SK-N-SH treated with all-trans-retinoic acid at 6 μM for 48 hours (cell line): ENCODE measurements around the gene DAB2IP.

Source experiments
- OSR1 ChIP-seq: fragments of 250-450 bp; sonication (Bioruptor Pico); IDR thresholded peaks from 2 replicates; pipeline ENCODE4 v1.8.0; 2022; ENCODE audit warnings: moderate library complexity, mild to moderate bottlenecking, inconsistent platforms
- RARB ChIP-seq: fragments of 250-450 bp; sonication (Bioruptor Pico); IDR thresholded peaks from 2 replicates; pipeline ENCODE4 v1.8.0; 2021; ENCODE audit warnings: mild to moderate bottlenecking, moderate library complexity
- ZFP30 ChIP-seq: fragments of 450-650 bp; formaldehyde crosslinking; IDR thresholded peaks from 2 replicates; pipeline ENCODE4 v1.5.0; 2022; ENCODE audit warnings: mild to moderate bottlenecking, moderate library complexity

DNA sequence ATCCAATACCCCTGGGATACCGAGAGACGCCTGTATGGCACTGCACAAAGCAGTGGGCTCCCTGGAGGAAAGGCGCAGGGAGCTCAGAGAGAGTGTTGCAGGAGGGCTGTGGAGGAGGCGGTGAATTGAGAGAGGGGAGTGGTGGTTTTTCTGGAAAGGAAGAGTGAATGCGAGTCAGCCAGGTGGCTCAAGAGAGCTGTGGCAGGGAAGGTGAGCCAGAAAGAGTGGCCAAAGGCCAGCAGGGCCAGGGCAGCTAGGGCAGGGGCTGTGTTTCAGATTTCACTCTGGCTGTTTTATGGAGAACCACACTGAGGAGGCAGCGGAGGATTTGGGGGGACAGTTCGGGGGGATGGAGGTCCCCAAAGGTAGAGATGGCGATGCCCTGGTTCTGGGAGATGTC is 13.0 kb upstream of the DAB2IP start:
- TF ChIP-seq RARB (CRISPR knock-in tag) (no peak), OSR1 (no peak), ZFP30 (CRISPR knock-in tag) (no peak)
